ENCODE results near the gene HS3ST5. TPM values are rescaled to one million over a fixed set of nuclear protein-coding genes. Genes with fewer than 3 reads are reported as not detected.

The HS3ST5 gene
- total and polyA plus RNA-seq, 2 donors (not counting 3 experiments of a cell fraction or from before 2014, with no cell fraction given) = not detected

- no peak for FAIRE-seq
- intact Hi-C loops (cut with micrococcal nuclease) = no loop called here
- dilution Hi-C loops (cut with MboI; ENCODE audit: extremely low pct_ligation_motif_present, low sequenced_read_pairs) = no loop called here
Observed at GRCh38 chr6:114323784-114324183, 19.0 kb downstream of the HS3ST5 start.

More at GRCh38 chr6:114323784-114324183, 19.0 kb downstream of the HS3ST5 start:
- Histone ChIP-seq H3K79me2 (ENCODE audit: control insufficient read depth, insufficient read depth, low read length) (no peaks in the 10 kb centered on the region), H3K4me2 (ENCODE audit: insufficient read depth, low read length) (no peak overlapping the region), H3K4me1 (ENCODE audit: control insufficient read depth, extremely low read depth, insufficient read depth, low read length) (no peaks in the 10 kb centered on the region), H3K27ac (ENCODE audit: insufficient read depth, low read depth, low read length) (no peak overlapping the region), H3K4me3 (replicated peaks in 1 of 3; ENCODE audit: insufficient read depth in 1 of 3, low read depth in 1 of 3, low read length in 3 of 3) (no peak overlapping the region), H4K20me1 (replicated peaks; ENCODE audit: control insufficient read depth, extremely low read depth, insufficient read depth, low read length) (no peaks in the 10 kb centered on the region), H3K9me1 (replicated peaks; ENCODE audit: control insufficient read depth, extremely low read depth, insufficient read depth, low read length) (no peaks in the 10 kb centered on the region), H2AFZ (ENCODE audit: low read depth, low read length) (no peak overlapping the region), H3K9me3 (replicated peaks; ENCODE audit: control insufficient read depth, insufficient read depth, low read length) (no peaks in the 10 kb centered on the region), H3K27me3 (ENCODE audit: control insufficient read depth in 2 of 2, insufficient read depth in 2 of 2, low read length in 2 of 2) (no peaks in the 10 kb centered on the region), H3K36me3 (ENCODE audit: control insufficient read depth in 2 of 2, extremely low read depth in 1 of 2, insufficient read depth in 2 of 2, low read length in 2 of 2) (no peaks in the 10 kb centered on the region), H3K9ac (replicated peaks; ENCODE audit: extremely low read depth, insufficient read depth, low read length) (no peak overlapping the region)
- TF ChIP-seq MAX (IDR thresholded peaks at IDR 0.05; ENCODE audit: insufficient read depth, insufficient read length) (no peak), JUN (IDR thresholded peaks at IDR 0.05; ENCODE audit: borderline replicate concordance, insufficient read depth, insufficient read length, low read depth) (no peak), CTCF (IDR thresholded peaks at IDR 0.05; ENCODE audit: extremely low read depth in 1 of 2, insufficient read depth in 1 of 2, low read depth in 1 of 2, low read length in 2 of 2) (no peak), MYC (IDR thresholded peaks at IDR 0.05; ENCODE audit: low read depth, low read length) (no peak), POLR2A (IDR thresholded peaks at IDR 0.05; ENCODE audit: low read depth, low read length) (no peak), FOS (IDR thresholded peaks at IDR 0.05; ENCODE audit: borderline replicate concordance, insufficient read depth, low read length) (no peak), POLR2AphosphoS5 (IDR thresholded peaks at IDR 0.05; ENCODE audit: insufficient read depth, low read depth, low read length) (no peak), GATA2 (IDR thresholded peaks at IDR 0.05; ENCODE audit: insufficient read depth, insufficient read length, low read depth, low read length) (no peak), EZH2 (IDR thresholded peaks at IDR 0.05; ENCODE audit: borderline replicate concordance, low read depth, low read length, severe bottlenecking) (no peak)
- CTCF ChIA-PET = interaction anchor here (1.2 kb wide), 1 partner anchor 19 kb away, joined by 4 read pairs; no protein-coding TSS in a partner anchor
- no peak for DNase-seq (ENCODE audit: low read depth, low spot score)
- POLR2A ChIA-PET = no interaction called here
- no TSS peak for BruUV-seq (replicated peaks)
